ENCODE measurements around the gene FBF1.

- no peak for TF ChIP-seq POLR2A (IDR thresholded peaks at IDR 0.05; ENCODE audit: control extremely low read depth in 1 of 2, low read depth in 2 of 2, low read length in 2 of 2)
- no peak for TF ChIP-seq MAFK (IDR thresholded peaks at IDR 0.05; ENCODE audit: low read depth, low read length)
- TF ChIP-seq CTCF (IDR thresholded peaks at IDR 0.05; ENCODE audit: control extremely low read depth in 1 of 3, insufficient read depth in 1 of 3, low read depth in 1 of 3, low read length in 3 of 3), result no peak
- no peak for TF ChIP-seq EP300 (IDR thresholded peaks at IDR 0.05; ENCODE audit: borderline replicate concordance in 1 of 2, low read depth in 2 of 2, low read length in 2 of 2)
- TF ChIP-seq SIRT6 (IDR thresholded peaks at IDR 0.05; ENCODE audit: low read length), result no peak
Observed at GRCh38 chr17:75900691-75901533, 39.9 kb downstream of the FBF1 start.
